ENCODE data around the gene NUMA1.

Gene NUMA1

DNA sequence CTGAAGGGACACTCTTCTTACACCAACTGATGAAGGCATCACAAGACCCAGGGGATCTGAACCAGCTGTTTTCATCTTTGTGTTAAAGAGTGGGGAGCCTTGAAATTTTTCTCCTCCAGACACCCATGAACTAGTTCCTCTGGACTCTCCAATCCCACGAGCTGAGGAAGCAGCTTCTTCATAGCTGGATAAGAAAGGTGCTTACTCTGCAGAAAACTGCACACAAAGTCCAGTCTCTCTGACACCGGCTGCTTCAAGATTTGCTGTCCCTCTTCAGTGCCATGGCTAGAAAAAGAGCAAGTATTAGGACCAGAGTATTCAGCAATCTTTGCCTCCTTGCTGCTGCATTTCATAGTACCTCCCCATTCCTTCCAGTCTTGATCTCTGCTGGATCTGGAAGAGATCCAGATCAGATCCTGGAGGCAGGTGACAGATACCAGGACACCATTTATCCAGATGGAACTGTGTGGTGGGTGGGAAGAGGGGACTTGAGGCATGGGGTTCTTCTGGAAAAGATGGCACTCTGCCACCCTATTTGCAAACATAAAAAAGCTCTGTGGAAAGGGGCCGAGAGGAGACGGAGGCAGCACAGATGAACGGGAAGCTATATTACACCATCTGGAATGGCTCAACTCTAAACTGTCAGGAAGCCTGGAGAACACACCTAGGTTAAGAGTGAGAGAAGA lies 56.1 kb downstream of the NUMA1 start:
- Histone ChIP-seq H3K27me3 (ENCODE audit: control insufficient read depth in 2 of 2, insufficient read depth in 2 of 2, low read length in 2 of 2) (no peaks in the 10 kb centered on the region), H3K4me3 (ENCODE audit: low read length in 2 of 2) (no peak overlapping the region), H3K27ac (ENCODE audit: low read depth in 2 of 2, low read length in 2 of 2) (no peak overlapping the region), H3K36me3 (ENCODE audit: control insufficient read depth in 2 of 2, insufficient read depth in 2 of 2, low read length in 2 of 2) (peaks cover 73 to 80% of the 10 kb centered on the region in 2 donors), H3K4me1 (ENCODE audit: control insufficient read depth in 2 of 2, insufficient read depth in 2 of 2, low read length in 2 of 2) (peaks cover 4 to 6% of the 10 kb centered on the region in 2 donors), H3K9ac (ENCODE audit: low read depth in 1 of 2, low read length in 2 of 2) (no peak overlapping the region), H3K9me3 (ENCODE audit: control insufficient read depth in 2 of 2, low read length in 2 of 2) (no peaks in the 10 kb centered on the region)

DNA sequence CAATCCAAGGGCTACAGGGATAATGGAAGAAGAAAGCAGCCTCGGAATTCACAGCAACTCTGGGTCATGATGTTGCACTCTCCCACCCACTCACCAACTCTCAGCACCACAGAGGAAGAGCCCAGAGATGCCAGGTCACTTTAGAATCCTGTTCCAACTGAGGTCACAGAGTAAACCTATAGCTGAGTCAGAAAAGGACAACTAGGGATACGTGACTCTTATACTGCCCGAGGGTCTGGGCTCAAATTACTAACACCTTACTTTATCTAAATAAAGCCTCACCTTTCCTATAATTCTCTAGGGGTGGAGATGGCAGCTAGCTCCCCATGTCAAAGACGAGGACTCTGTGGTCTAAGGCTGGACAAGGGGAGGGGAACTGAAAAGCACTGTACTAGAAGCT lies 57.0 kb downstream of the NUMA1 start:
- Histone ChIP-seq H3K9ac (ENCODE audit: low read depth in 1 of 2, low read length in 2 of 2) (no peak overlapping the region), H3K27me3 (ENCODE audit: control insufficient read depth in 2 of 2, insufficient read depth in 2 of 2, low read length in 2 of 2) (no peaks in the 10 kb centered on the region), H3K27ac (ENCODE audit: low read depth in 2 of 2, low read length in 2 of 2) (no peak overlapping the region), H3K9me3 (ENCODE audit: control insufficient read depth in 2 of 2, low read length in 2 of 2) (no peaks in the 10 kb centered on the region), H3K36me3 (ENCODE audit: control insufficient read depth in 2 of 2, insufficient read depth in 2 of 2, low read length in 2 of 2) (peaks cover 73 to 80% of the 10 kb centered on the region in 2 donors), H3K4me1 (ENCODE audit: control insufficient read depth in 2 of 2, insufficient read depth in 2 of 2, low read length in 2 of 2) (peaks cover 4 to 6% of the 10 kb centered on the region in 2 donors), H3K4me3 (ENCODE audit: low read length in 2 of 2) (no peak overlapping the region)

DNA sequence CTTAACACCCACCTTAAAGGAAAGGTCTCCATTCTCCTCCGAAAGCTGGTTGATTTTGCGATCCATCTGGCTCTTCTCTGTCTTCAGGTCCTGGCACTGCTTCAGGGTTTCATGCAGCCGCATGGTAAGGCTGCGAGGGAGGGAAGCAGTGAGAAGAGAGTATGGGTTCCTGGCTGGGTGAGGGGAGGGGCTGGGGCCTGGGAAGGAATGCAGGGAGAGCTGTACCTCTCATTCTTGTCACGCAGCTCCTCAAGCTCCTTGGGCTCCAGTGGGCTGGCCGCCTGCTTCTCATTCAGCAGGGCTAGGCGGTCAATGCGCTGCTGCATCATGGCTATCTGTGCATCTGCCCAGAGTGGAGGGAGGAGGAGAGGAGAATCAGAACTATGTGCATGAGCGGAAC lies 62.2 kb downstream of the NUMA1 start:
- Histone ChIP-seq H3K27me3 (ENCODE audit: control insufficient read depth in 2 of 2, insufficient read depth in 2 of 2, low read length in 2 of 2) (no peaks in the 10 kb centered on the region), H3K27ac (ENCODE audit: low read depth in 2 of 2, low read length in 2 of 2) (no peak overlapping the region), H3K9ac (ENCODE audit: low read depth in 1 of 2, low read length in 2 of 2) (no peak overlapping the region), H3K36me3 (ENCODE audit: control insufficient read depth in 2 of 2, insufficient read depth in 2 of 2, low read length in 2 of 2) (peaks cover 94 to 98% of the 10 kb centered on the region in 2 donors), H3K4me3 (ENCODE audit: low read length in 2 of 2) (no peak overlapping the region), H3K4me1 (ENCODE audit: control insufficient read depth in 2 of 2, insufficient read depth in 2 of 2, low read length in 2 of 2) (no peaks in the 10 kb centered on the region), H3K9me3 (ENCODE audit: control insufficient read depth in 2 of 2, low read length in 2 of 2) (no peaks in the 10 kb centered on the region)

GRCh38 chr11:72015511-72016061 lies 64.8 kb downstream of the NUMA1 start:
- H3K4me3 ChIP-seq (ENCODE audit: low read length in 2 of 2): no peak overlapping the region
- H3K9me3 ChIP-seq (ENCODE audit: control insufficient read depth in 2 of 2, low read length in 2 of 2): no peaks in the 10 kb centered on the region
- peaks cover 98 to 99% of the 10 kb centered on the region in 2 donors for H3K36me3 ChIP-seq (ENCODE audit: control insufficient read depth in 2 of 2, insufficient read depth in 2 of 2, low read length in 2 of 2)
- H3K9ac ChIP-seq (ENCODE audit: low read depth in 1 of 2, low read length in 2 of 2): no peak overlapping the region
- H3K27me3 ChIP-seq (ENCODE audit: control insufficient read depth in 2 of 2, insufficient read depth in 2 of 2, low read length in 2 of 2): no peaks in the 10 kb centered on the region
- H3K4me1 ChIP-seq (ENCODE audit: control insufficient read depth in 2 of 2, insufficient read depth in 2 of 2, low read length in 2 of 2): no peaks in the 10 kb centered on the region
- no peak overlapping the region for H3K27ac ChIP-seq (ENCODE audit: low read depth in 2 of 2, low read length in 2 of 2)

DNA sequence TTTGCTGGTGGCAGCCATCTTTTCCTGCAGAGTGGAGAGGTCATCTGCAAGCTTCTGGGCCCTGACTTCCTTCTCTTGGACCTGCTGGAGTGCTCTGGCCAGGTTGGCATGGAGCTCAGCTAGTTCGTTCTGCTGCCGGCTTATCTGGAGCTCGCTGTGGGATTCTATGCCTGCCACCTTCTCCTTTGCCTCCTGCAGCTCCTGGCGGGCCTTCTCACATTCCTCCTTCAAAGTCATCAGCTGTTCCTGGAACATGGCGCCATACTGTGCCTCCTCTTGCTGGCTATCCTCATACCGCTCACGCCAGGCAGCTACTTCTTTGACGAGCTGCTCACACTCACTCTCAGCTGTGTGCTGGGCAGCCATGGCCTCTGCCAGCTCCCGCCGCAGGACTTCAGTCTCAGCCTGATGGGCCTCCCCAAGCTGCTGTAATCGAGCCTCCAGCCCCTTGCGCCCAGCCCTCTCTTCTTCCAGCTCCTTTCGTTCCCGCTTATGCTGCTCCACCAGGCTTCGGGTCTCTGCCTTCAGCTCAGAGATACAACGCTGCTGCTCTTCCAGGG lies 65.5 kb downstream of the NUMA1 start:
- H3K9ac ChIP-seq (ENCODE audit: low read depth in 1 of 2, low read length in 2 of 2): no peak overlapping the region
- no peaks in the 10 kb centered on the region for H3K9me3 ChIP-seq (ENCODE audit: control insufficient read depth in 2 of 2, low read length in 2 of 2)
- H3K36me3 ChIP-seq (ENCODE audit: control insufficient read depth in 2 of 2, insufficient read depth in 2 of 2, low read length in 2 of 2): peaks cover 98% of the 10 kb centered on the region in 2 donors
- no peak overlapping the region for H3K27ac ChIP-seq (ENCODE audit: low read depth in 2 of 2, low read length in 2 of 2)
- H3K4me1 ChIP-seq (ENCODE audit: control insufficient read depth in 2 of 2, insufficient read depth in 2 of 2, low read length in 2 of 2): no peaks in the 10 kb centered on the region
- H3K4me3 ChIP-seq (ENCODE audit: low read length in 2 of 2): no peak overlapping the region
- H3K27me3 ChIP-seq (ENCODE audit: control insufficient read depth in 2 of 2, insufficient read depth in 2 of 2, low read length in 2 of 2): no peaks in the 10 kb centered on the region

- Histone ChIP-seq H3K36me3 (ENCODE audit: control insufficient read depth in 2 of 2, insufficient read depth in 2 of 2, low read length in 2 of 2) (peaks cover 98% of the 10 kb centered on the region in 2 donors), H3K27ac (ENCODE audit: low read depth in 2 of 2, low read length in 2 of 2) (no peak overlapping the region), H3K27me3 (ENCODE audit: control insufficient read depth in 2 of 2, insufficient read depth in 2 of 2, low read length in 2 of 2) (no peaks in the 10 kb centered on the region), H3K9ac (ENCODE audit: low read depth in 1 of 2, low read length in 2 of 2) (no peak overlapping the region), H3K4me1 (ENCODE audit: control insufficient read depth in 2 of 2, insufficient read depth in 2 of 2, low read length in 2 of 2) (no peaks in the 10 kb centered on the region), H3K4me3 (ENCODE audit: low read length in 2 of 2) (no peak overlapping the region), H3K9me3 (ENCODE audit: control insufficient read depth in 2 of 2, low read length in 2 of 2) (no peaks in the 10 kb centered on the region)
Measured at GRCh38 chr11:72013765-72014711, 66.3 kb downstream of the NUMA1 start.

DNA sequence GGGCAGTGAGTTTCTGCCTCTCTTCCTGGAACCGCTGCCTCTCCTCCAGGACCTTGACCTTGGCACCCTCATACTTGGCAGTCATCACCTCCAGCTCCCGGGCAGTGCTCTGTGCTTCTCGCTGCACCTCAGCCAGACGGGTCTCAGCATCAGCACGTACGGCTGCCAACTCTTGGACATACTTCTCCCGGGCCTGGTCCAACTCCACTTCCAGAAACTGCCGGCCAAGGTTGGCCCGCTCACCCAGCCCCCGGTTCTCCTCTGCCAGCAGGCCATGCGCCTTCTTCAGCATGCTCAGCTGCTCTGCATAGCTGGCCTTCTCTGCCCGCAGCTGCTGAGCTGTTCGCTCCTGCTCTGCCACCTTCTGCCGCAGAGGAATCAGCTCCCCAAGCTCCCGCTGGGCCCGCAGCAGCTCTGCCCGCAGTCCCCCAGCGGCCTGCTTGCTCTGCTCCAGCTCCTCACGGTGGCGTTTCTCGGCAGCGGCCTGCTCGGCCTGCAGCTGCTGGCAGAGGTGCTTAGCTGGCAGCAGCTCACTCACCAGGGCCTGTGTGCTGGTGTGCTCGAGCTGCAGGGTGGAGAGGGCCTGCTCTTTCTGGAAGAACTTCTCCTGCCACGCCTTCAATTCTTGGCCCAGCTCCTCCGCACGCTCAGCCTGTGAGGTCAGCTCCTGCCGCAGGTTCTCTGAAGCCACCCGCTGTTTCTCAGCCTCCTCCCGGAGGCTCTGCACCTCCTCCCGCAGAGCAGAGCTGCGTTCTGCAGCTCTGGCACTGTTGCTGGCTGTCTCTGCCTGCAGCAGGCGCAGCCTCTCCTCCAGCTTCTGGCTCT lies 67.2 kb downstream of the NUMA1 start:
- H3K9ac ChIP-seq (ENCODE audit: low read depth in 1 of 2, low read length in 2 of 2): no peak overlapping the region

DNA sequence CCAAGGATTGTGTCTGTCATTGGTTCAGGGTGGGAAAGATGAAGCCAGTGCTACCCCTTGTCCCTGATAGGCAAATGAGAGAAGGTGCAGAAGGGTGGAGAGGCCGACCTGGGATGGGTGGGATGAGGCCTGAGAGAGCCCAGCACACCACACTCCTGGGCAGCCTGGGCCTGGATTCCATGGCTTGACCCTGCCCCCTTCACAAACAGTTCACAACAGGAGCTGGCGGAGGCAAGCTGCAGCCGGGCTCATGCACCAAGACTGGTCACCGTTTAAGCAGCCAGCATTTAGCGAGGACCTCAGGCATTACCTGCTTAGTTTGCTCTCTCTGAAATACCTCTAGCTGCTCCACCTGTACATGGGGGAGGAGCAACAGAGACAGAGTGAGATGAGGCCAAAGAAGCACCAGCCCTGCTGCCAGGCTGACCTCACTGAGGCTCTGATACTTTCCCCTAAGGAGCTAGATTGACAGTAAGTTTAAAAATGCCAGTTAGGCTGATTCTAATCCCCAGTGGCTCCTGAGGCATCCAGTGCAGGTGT lies 68.2 kb downstream of the NUMA1 start:
- no peak overlapping the region for H3K4me3 ChIP-seq (ENCODE audit: low read length in 2 of 2)
- no peak overlapping the region for H3K9ac ChIP-seq (ENCODE audit: low read depth in 1 of 2, low read length in 2 of 2)
- H3K27me3 ChIP-seq (ENCODE audit: control insufficient read depth in 2 of 2, insufficient read depth in 2 of 2, low read length in 2 of 2): no peaks in the 10 kb centered on the region
- no peaks in the 10 kb centered on the region for H3K4me1 ChIP-seq (ENCODE audit: control insufficient read depth in 2 of 2, insufficient read depth in 2 of 2, low read length in 2 of 2)
- no peaks in the 10 kb centered on the region for H3K9me3 ChIP-seq (ENCODE audit: control insufficient read depth in 2 of 2, low read length in 2 of 2)
- peaks cover 95 to 97% of the 10 kb centered on the region in 2 donors for H3K36me3 ChIP-seq (ENCODE audit: control insufficient read depth in 2 of 2, insufficient read depth in 2 of 2, low read length in 2 of 2)
- no peak overlapping the region for H3K27ac ChIP-seq (ENCODE audit: low read depth in 2 of 2, low read length in 2 of 2)

More for the DNA sequence above, 67.2 kb downstream of the NUMA1 start:
- no peaks in the 10 kb centered on the region for H3K9me3 ChIP-seq (ENCODE audit: control insufficient read depth in 2 of 2, low read length in 2 of 2)
- H3K4me3 ChIP-seq (ENCODE audit: low read length in 2 of 2): no peak overlapping the region
- H3K27me3 ChIP-seq (ENCODE audit: control insufficient read depth in 2 of 2, insufficient read depth in 2 of 2, low read length in 2 of 2): no peaks in the 10 kb centered on the region
- H3K4me1 ChIP-seq (ENCODE audit: control insufficient read depth in 2 of 2, insufficient read depth in 2 of 2, low read length in 2 of 2): no peaks in the 10 kb centered on the region
- H3K36me3 ChIP-seq (ENCODE audit: control insufficient read depth in 2 of 2, insufficient read depth in 2 of 2, low read length in 2 of 2): peaks cover 96 to 97% of the 10 kb centered on the region in 2 donors
- no peak overlapping the region for H3K27ac ChIP-seq (ENCODE audit: low read depth in 2 of 2, low read length in 2 of 2)

DNA sequence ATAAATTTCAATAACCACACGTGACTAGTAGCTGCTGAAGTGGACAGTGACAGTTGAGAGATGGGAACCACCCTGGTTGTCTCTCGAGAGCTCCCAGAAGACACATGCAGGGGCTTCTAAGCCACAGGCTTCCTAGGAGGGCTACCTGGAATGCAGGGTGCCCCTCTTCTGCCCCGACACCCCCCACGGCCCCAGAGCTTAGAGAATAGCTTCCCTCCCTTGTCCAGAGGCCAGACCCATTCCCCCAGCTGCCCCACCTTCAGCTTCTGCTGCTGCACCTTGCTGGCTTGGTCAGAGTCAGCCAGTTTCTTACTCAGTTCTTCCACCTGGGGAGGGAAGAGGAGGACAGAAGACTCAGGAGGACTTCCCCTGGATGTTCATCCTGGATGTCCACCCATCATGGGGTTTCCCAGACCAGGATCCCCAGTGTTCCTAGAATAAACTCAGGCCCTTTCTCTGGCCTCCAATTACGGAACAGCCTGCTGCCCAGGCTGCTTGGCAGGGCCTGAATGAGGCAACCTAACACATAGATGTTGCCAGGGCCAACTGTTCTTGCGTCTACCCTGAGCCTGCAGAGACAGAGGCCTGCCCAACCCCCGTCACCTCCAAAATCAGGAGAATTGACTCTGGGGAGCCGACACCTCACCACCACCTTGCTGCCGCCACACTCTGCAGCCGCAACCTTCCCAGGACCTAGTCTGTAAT lies 69.7 kb downstream of the NUMA1 start:
- Histone ChIP-seq H3K27ac (ENCODE audit: low read depth in 2 of 2, low read length in 2 of 2) (no peak overlapping the region), H3K9me3 (ENCODE audit: control insufficient read depth in 2 of 2, low read length in 2 of 2) (no peaks in the 10 kb centered on the region), H3K4me1 (ENCODE audit: control insufficient read depth in 2 of 2, insufficient read depth in 2 of 2, low read length in 2 of 2) (no peaks in the 10 kb centered on the region), H3K9ac (ENCODE audit: low read depth in 1 of 2, low read length in 2 of 2) (no peak overlapping the region), H3K27me3 (ENCODE audit: control insufficient read depth in 2 of 2, insufficient read depth in 2 of 2, low read length in 2 of 2) (no peaks in the 10 kb centered on the region), H3K4me3 (ENCODE audit: low read length in 2 of 2) (no peak overlapping the region), H3K36me3 (ENCODE audit: control insufficient read depth in 2 of 2, insufficient read depth in 2 of 2, low read length in 2 of 2) (peaks cover 95 to 96% of the 10 kb centered on the region in 2 donors)
